Sigmoid colon (tissue), 4 donors: Measurements from ENCODE around the gene ALDOA.

Source experiments
- EP300 ChIP-seq, 4 donors: sonication (generic); formaldehyde crosslinking; IDR thresholded peaks; one replicate each; pipeline ENCODE4 v1.6.1; 2017; ENCODE audit warnings: antibody characterized with exemption in 4 of 4
- POLR2A ChIP-seq, 2 donors: fragments of 450-650 bp; IDR thresholded peaks; one replicate each; pipeline ENCODE4 v1.6.1; 2016; ENCODE audit warnings: antibody characterized with exemption in 2 of 2, mild to moderate bottlenecking in 2 of 2, moderate library complexity in 2 of 2
- TF ChIP-seq, protein P1 (sequence below), 4 experiments: fragments of 450-650 bp in 3 of 4; fragments of 200-600 bp in 1 of 4; IDR thresholded peaks; one replicate each; pipeline ENCODE4 v1.5.1; 2016 to 2019; ENCODE audit warnings: antibody characterized with exemption in 4 of 4, mild to moderate bottlenecking in 3 of 4, moderate library complexity in 2 of 4

DNA sequence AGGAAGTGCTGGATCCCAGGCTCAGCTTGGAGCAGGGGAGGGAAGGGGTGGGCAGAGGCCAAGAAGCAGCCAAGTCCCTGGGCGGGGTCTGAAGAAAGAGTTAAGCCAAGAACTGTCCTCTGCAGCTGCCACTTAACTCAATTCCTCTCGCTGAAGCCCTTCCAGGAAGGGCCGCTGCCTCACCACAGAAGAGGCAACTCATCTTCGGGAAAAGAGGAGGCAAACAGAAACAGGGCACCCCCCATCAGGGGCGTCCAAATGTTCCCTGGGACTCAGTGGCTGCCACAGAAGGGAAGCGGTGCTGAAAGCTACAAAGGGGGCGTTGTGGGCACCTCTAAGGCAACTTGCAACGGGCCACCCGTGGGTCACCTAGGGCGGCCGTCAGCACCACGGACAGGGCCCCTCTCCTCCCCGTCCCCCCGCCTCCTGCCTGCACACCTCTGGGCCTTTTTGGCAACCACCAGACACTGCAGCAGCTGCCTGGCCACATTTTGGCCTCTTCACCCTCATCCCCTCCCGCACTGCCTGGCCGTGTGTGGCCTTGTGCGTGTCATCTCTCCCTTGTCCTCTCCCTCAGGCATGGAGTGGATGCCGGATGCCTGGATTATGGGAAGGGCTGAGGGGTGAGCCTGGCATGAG is 37.0 kb upstream of the ALDOA start:
- TF ChIP-seq, protein P1, sequence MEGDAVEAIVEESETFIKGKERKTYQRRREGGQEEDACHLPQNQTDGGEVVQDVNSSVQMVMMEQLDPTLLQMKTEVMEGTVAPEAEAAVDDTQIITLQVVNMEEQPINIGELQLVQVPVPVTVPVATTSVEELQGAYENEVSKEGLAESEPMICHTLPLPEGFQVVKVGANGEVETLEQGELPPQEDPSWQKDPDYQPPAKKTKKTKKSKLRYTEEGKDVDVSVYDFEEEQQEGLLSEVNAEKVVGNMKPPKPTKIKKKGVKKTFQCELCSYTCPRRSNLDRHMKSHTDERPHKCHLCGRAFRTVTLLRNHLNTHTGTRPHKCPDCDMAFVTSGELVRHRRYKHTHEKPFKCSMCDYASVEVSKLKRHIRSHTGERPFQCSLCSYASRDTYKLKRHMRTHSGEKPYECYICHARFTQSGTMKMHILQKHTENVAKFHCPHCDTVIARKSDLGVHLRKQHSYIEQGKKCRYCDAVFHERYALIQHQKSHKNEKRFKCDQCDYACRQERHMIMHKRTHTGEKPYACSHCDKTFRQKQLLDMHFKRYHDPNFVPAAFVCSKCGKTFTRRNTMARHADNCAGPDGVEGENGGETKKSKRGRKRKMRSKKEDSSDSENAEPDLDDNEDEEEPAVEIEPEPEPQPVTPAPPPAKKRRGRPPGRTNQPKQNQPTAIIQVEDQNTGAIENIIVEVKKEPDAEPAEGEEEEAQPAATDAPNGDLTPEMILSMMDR (IDR thresholded peaks at IDR 0.05): no peak
- TF ChIP-seq EP300 (IDR thresholded peaks at IDR 0.05): no peak
- TF ChIP-seq POLR2A (IDR thresholded peaks at IDR 0.05): no peak
